SK-N-SH (cell line): ENCODE data around the gene KCTD5. TPM values are rescaled to one million over a fixed set of nuclear protein-coding genes. Genes with fewer than 3 reads are reported as not detected.
"Not testable (repeated sequence)": the region's sequence is repeated elsewhere in the genome, so short reads cannot be mapped to it uniquely, and the experiment has no call there.

Experiments used
- CTCF ChIA-PET: fragments of 300-600, 350-600 bp; formaldehyde crosslinking; extraction: SDS; loops from one replicate; lab custom pipeline; 2021; lab: Yijun Ruan, JAX
- POLR2A ChIA-PET: fragments of 350-600 bp; sonication (Branson Sonifier 250); formaldehyde crosslinking; extraction: SDS; loops from one replicate; lab custom pipeline; 2020; ENCODE audit warnings: antibody characterized with exemption, inconsistent platforms; lab: Yijun Ruan, JAX
- DNase-seq: peaks from one replicate; pipeline ENCODE4 v3.0.0; 2012
- H2AFZ ChIP-seq: fragments of 200-600 bp; sonication (generic); 2 replicates; pipeline ENCODE4 v1.8.1; 2016; ENCODE audit warnings: antibody characterized with exemption, mild to moderate bottlenecking, low read depth
- H3F3A ChIP-seq: fragments of 200-600 bp; sonication (generic); replicated peaks from 2 replicates; pipeline ENCODE3; 2016; ENCODE audit warnings: antibody characterized with exemption, mild to moderate bottlenecking; ENCODE audit not compliant: insufficient read depth
- H3K27ac ChIP-seq, 2 experiments: fragments of 200-500 bp in 1 of 2; fragments of 200-600 bp in 1 of 2; sonication (Bioruptor generic) in 1 of 2; sonication (generic), shearing (Covaris generic) in 1 of 2; 2 replicates each; pipeline versions ENCODE4 v1.5.1 to v1.6.1; 2014 to 2016; ENCODE audit warnings: low read depth in 2 of 2, inconsistent platforms in 1 of 2, low read length in 1 of 2, mild to moderate bottlenecking in 1 of 2, mixed read lengths in 1 of 2
- H3K27me3 ChIP-seq: fragments of 200-600 bp; sonication (generic), shearing (Covaris generic); 2 replicates; pipeline ENCODE4 v1.6.1; 2016; ENCODE audit warnings: mixed run types; ENCODE audit not compliant: insufficient read depth
- H3K36me3 ChIP-seq, 2 experiments: fragments of 200-500 bp in 1 of 2; fragments of 200-600 bp in 1 of 2; sonication (Bioruptor generic) in 1 of 2; sonication (generic) in 1 of 2; replicated peaks in 1 of 2; 2 replicates each; pipeline versions ENCODE3 to v1.5.1; 2014 to 2016; ENCODE audit warnings: low read length in 1 of 2, mild to moderate bottlenecking in 1 of 2; ENCODE audit not compliant: insufficient read depth in 2 of 2, control insufficient read depth in 1 of 2
- H3K4me1 ChIP-seq, 2 experiments: fragments of 200-500 bp in 1 of 2; fragments of 200-600 bp in 1 of 2; sonication (Bioruptor generic) in 1 of 2; sonication (generic), shearing (Covaris generic) in 1 of 2; 2 replicates each; pipeline versions ENCODE4 v1.5.1 to v1.6.1; 2014 to 2016; ENCODE audit warnings: low read depth in 1 of 2, low read length in 1 of 2, mixed run types in 1 of 2; ENCODE audit not compliant: insufficient read depth in 2 of 2, control insufficient read depth in 1 of 2
- H3K4me2 ChIP-seq: fragments of 200-600 bp; sonication (generic), shearing (Covaris generic); 2 replicates; pipeline ENCODE4 v1.6.1; 2017; ENCODE audit warnings: mixed run types
- H3K4me3 ChIP-seq, 2 experiments: fragments of 200-500 bp in 1 of 2; fragments of 200-600 bp in 1 of 2; sonication (Bioruptor generic) in 1 of 2; sonication (generic), shearing (Covaris generic) in 1 of 2; 2 replicates each; pipeline versions ENCODE4 v1.5.1 to v1.8.1; 2014 to 2016; ENCODE audit warnings: low read depth in 2 of 2, inconsistent platforms in 1 of 2, low read length in 1 of 2, mild to moderate bottlenecking in 1 of 2, mixed read lengths in 1 of 2, moderate library complexity in 1 of 2
- H3K79me2 ChIP-seq: fragments of 200-600 bp; sonication (generic); 2 replicates; pipeline ENCODE4 v1.8.1; 2017; ENCODE audit warnings: mild to moderate bottlenecking; ENCODE audit not compliant: insufficient read depth
- H3K9ac ChIP-seq: fragments of 200-600 bp; sonication (generic); 2 replicates; pipeline ENCODE4 v1.6.1; 2017; ENCODE audit warnings: mixed run types
- H3K9me2 ChIP-seq: fragments of 200-600 bp; sonication (generic); 2 replicates; pipeline ENCODE4 v1.6.1; 2017; ENCODE audit warnings: mixed run types
- H3K9me3 ChIP-seq: fragments of 200-600 bp; sonication (generic); 2 replicates; pipeline ENCODE4 v1.6.1; 2017; ENCODE audit warnings: mixed run types, mild to moderate bottlenecking, moderate library complexity
- H4K20me1 ChIP-seq: fragments of 200-600 bp; sonication (generic); 2 replicates; pipeline ENCODE4 v1.6.1; 2017; ENCODE audit warnings: mild to moderate bottlenecking, mixed run types; ENCODE audit not compliant: insufficient read depth
- CHD2 ChIP-seq: fragments of 150-350 bp; IDR thresholded peaks from 2 replicates; pipeline ENCODE4 v1.6.1; 2018; ENCODE audit warnings: low read length; ENCODE audit not compliant: partially characterized antibody
- CTCF ChIP-seq: fragments of 200-600 bp; sonication (generic); IDR thresholded peaks from 2 replicates; pipeline ENCODE4 v1.6.1; 2017; ENCODE audit warnings: antibody characterized with exemption, mild to moderate bottlenecking, moderate library complexity
- FOXJ3 ChIP-seq: sonication (generic); formaldehyde crosslinking; IDR thresholded peaks from 2 replicates; pipeline ENCODE4 v1.5.1; 2020; ENCODE audit warnings: mild to moderate bottlenecking, missing genetic modification reagents
- GABPA ChIP-seq: IDR thresholded peaks from 2 replicates; pipeline ENCODE4 v1.4.0; 2012; ENCODE audit warnings: low read depth, mild to moderate bottlenecking
- GATA2 ChIP-seq: sonication (generic); formaldehyde crosslinking; IDR thresholded peaks from 2 replicates; pipeline ENCODE4 v1.5.0; 2020; ENCODE audit warnings: mild to moderate bottlenecking, missing genetic modification reagents
- JUND ChIP-seq: IDR thresholded peaks from 2 replicates; pipeline ENCODE4 v1.4.0; 2012
- MAX ChIP-seq: IDR thresholded peaks from 2 replicates; pipeline ENCODE4 v1.4.0; 2012; ENCODE audit warnings: low read depth
- MXI1 ChIP-seq: IDR thresholded peaks from 2 replicates; pipeline ENCODE4 v1.6.1; 2012; ENCODE audit warnings: mild to moderate bottlenecking, low read depth, low read length, improper control_type of control experiment
- NFIC ChIP-seq: IDR thresholded peaks from 2 replicates; pipeline ENCODE4 v1.4.0; 2012; ENCODE audit warnings: borderline replicate concordance
- NRF1 ChIP-seq: IDR thresholded peaks from 2 replicates; pipeline ENCODE4 v1.6.1; 2012; ENCODE audit warnings: low read depth, mild to moderate bottlenecking, low read length
- RFX5 ChIP-seq: IDR thresholded peaks from 2 replicates; pipeline ENCODE4 v1.6.1; 2012; ENCODE audit warnings: mild to moderate bottlenecking, improper control_type of control experiment, low read length
- SIN3A ChIP-seq: IDR thresholded peaks from 2 replicates; pipeline ENCODE4 v1.6.1; 2012; ENCODE audit warnings: low read depth, mild to moderate bottlenecking, low read length, moderate library complexity, borderline replicate concordance
- SMC3 ChIP-seq: IDR thresholded peaks from 2 replicates; pipeline ENCODE4 v1.6.1; 2012; ENCODE audit warnings: low read depth, low read length, improper control_type of control experiment
- YY1 ChIP-seq: IDR thresholded peaks from 2 replicates; pipeline ENCODE4 v1.4.0; 2012; ENCODE audit warnings: low read depth, mild to moderate bottlenecking
- ZBTB33 ChIP-seq: IDR thresholded peaks from 2 replicates; pipeline ENCODE4 v1.4.0; 2012; ENCODE audit warnings: low read depth, borderline replicate concordance
- WGBS: methylation state at CpG from one replicate; pipeline ENCODE4 v1.1.6; 2017; ENCODE audit warnings: low lambda C conversion rate; 5-methylcytosine and 5-hydroxymethylcytosine counted together
- polyA plus RNA-seq, 3 experiments: library from polyadenylated mRNA; depleted of rRNA; stranded (reverse); fragments of >200 nt; gene quantifications; 2 replicates each; pipeline ENCODE4 v1.2.3, GENCODE V29; 2012

Gene KCTD5
- polyA plus RNA-seq, 1 of the 3 experiments (the other 2 are of a cell fraction) = 53.4 TPM

- H3K79me2 ChIP-seq = peaks cover 64% of the 10 kb centered on the region
- H3K4me1 ChIP-seq = no peaks in the 10 kb centered on the region; a peak in 1 of 4 replicates
- no peak overlapping the region for H3K9ac ChIP-seq
- no peak overlapping the region for H3K4me2 ChIP-seq
- H3K9me2 ChIP-seq = no peaks in the 10 kb centered on the region
- H3K36me3 ChIP-seq = peaks cover 0 to 10% of the 10 kb centered on the region in 2 experiments
- no peaks in the 10 kb centered on the region for H3K27me3 ChIP-seq
- H2AFZ ChIP-seq = no peak overlapping the region
- CTCF ChIA-PET = no interaction called here
- H3K9me3 ChIP-seq = no peaks in the 10 kb centered on the region
- H4K20me1 ChIP-seq = peaks cover 42% of the 10 kb centered on the region
- no peak overlapping the region for H3K4me3 ChIP-seq
- H3K27ac ChIP-seq = no peak overlapping the region
- DNase-seq = peak; percentile 10
- TF ChIP-seq GABPA (no peak), SIN3A (no peak), CHD2 (no peak), JUND (no peak), CTCF (no peak), YY1 (no peak), GATA2 (CRISPR knock-in tag) (no peak)
- peaks cover under 1% of the 10 kb centered on the region for H3F3A ChIP-seq
- POLR2A ChIA-PET = no interaction called here
- 94% methylated on average over 19 of the region's 19 CpGs for WGBS
These were observed 5.4 kb downstream of the KCTD5 start for GRCh38 chr16:2687531-2688308.

GRCh38 chr16:2689422-2689821 lies 7.1 kb downstream of the KCTD5 start:
- 86% methylated on average over 4 of the region's 13 CpGs for WGBS
- DNase-seq, H3K9me2 ChIP-seq, H3K27me3 ChIP-seq, H2AFZ ChIP-seq, CTCF ChIA-PET, POLR2A ChIA-PET, H3K27ac ChIP-seq, H3K4me2 ChIP-seq, H3K9ac ChIP-seq, H3F3A ChIP-seq, H3K4me3 ChIP-seq, H3K9me3 ChIP-seq, H3K4me1 ChIP-seq: not testable (repeated sequence)
- peaks cover 0 to 10% of the 10 kb centered on the region in 2 experiments for H3K36me3 ChIP-seq
- peaks cover 61% of the 10 kb centered on the region for H3K79me2 ChIP-seq
- peaks cover 48% of the 10 kb centered on the region for H4K20me1 ChIP-seq

GRCh38 chr16:2689968-2690801 lies 7.9 kb downstream of the KCTD5 start:
- peaks cover 55% of the 10 kb centered on the region for H3K79me2 ChIP-seq
- H3K4me3 ChIP-seq = no peak overlapping the region
- peaks cover 0 to 10% of the 10 kb centered on the region in 2 experiments for H3K36me3 ChIP-seq
- H3F3A ChIP-seq = no peaks in the 10 kb centered on the region
- no peaks in the 10 kb centered on the region for H3K4me1 ChIP-seq
- H2AFZ ChIP-seq = no peak overlapping the region
- no peaks in the 10 kb centered on the region for H3K9me2 ChIP-seq
- H4K20me1 ChIP-seq = peaks cover 45% of the 10 kb centered on the region
- H3K27me3 ChIP-seq = no peaks in the 10 kb centered on the region
- POLR2A ChIA-PET = no interaction called here
- H3K27ac ChIP-seq = no peak overlapping the region
- CTCF ChIA-PET = no interaction called here
- WGBS = 92% methylated on average over 30 of the region's 36 CpGs
- peak; percentile 5 for DNase-seq
- no peak overlapping the region for H3K9ac ChIP-seq
- H3K9me3 ChIP-seq = no peaks in the 10 kb centered on the region
- no peak overlapping the region for H3K4me2 ChIP-seq
- TF ChIP-seq SMC3 (no peak), FOXJ3 (CRISPR knock-in tag) (no peak), ZBTB33 (no peak), YY1 (no peak), NFIC (no peak), NRF1 (no peak), RFX5 (no peak), MXI1 (no peak), MAX (no peak)
